ENCODE measurements around the gene CLIC4. TPM values are rescaled to one million over a fixed set of nuclear protein-coding genes. Genes with fewer than 3 reads are reported as not detected.

CLIC4 gene
- total RNA-seq, 1 donor: 544 TPM

GRCh38 chr1:24721533-24721932, 23.7 kb upstream of the CLIC4 start:
- DNase-seq (ENCODE audit: low read depth): no peak
- no peak overlapping the region for H3K4me3 ChIP-seq (ENCODE audit: low read depth, low read length)
- no peak for TF ChIP-seq CTCF (IDR thresholded peaks at IDR 0.05; ENCODE audit: insufficient read depth, low read depth, low read length)

GRCh38 chr1:24722073-24723035, 22.9 kb upstream of the CLIC4 start:
- DNase-seq (ENCODE audit: low read depth): peak; percentile 65

GRCh38 chr1:24724345-24725208, 20.7 kb upstream of the CLIC4 start:
- DNase-seq (ENCODE audit: low read depth): peak; percentile 84
- no peak overlapping the region for H3K4me3 ChIP-seq (ENCODE audit: low read depth, low read length)

More at GRCh38 chr1:24722073-24723035, 22.9 kb upstream of the CLIC4 start:
- peak overlapping the region; percentile 42 for H3K4me3 ChIP-seq (ENCODE audit: low read depth, low read length)

GRCh38 chr1:24725209-24725651, 20.0 kb upstream of the CLIC4 start:
- peak; percentile 48 for DNase-seq (ENCODE audit: low read depth)
- no peak for TF ChIP-seq CTCF (IDR thresholded peaks at IDR 0.05; ENCODE audit: insufficient read depth, low read depth, low read length)
- H3K4me3 ChIP-seq (ENCODE audit: low read depth, low read length): no peak overlapping the region

More at GRCh38 chr1:24724345-24725208, 20.7 kb upstream of the CLIC4 start:
- no peak for TF ChIP-seq CTCF (IDR thresholded peaks at IDR 0.05; ENCODE audit: insufficient read depth, low read depth, low read length)

GRCh38 chr1:24726741-24727140, 18.5 kb upstream of the CLIC4 start:
- H3K4me3 ChIP-seq (ENCODE audit: low read depth, low read length): no peak overlapping the region
- TF ChIP-seq CTCF (IDR thresholded peaks at IDR 0.05; ENCODE audit: insufficient read depth, low read depth, low read length): no peak
- DNase-seq (ENCODE audit: low read depth): no peak

GRCh38 chr1:24727501-24728216, 17.6 kb upstream of the CLIC4 start:
- peak overlapping the region; percentile 32 for H3K4me3 ChIP-seq (ENCODE audit: low read depth, low read length)
- no peak for TF ChIP-seq CTCF (IDR thresholded peaks at IDR 0.05; ENCODE audit: insufficient read depth, low read depth, low read length)
- DNase-seq (ENCODE audit: low read depth): peak; percentile 99
